ENCODE measurements around the gene TEX44. TPM values are rescaled to one million over a fixed set of nuclear protein-coding genes. Genes with fewer than 3 reads are reported as not detected.
A peak's percentile ranks its signal among the peaks of the same experiment; 100 is the strongest.

Gene TEX44
- total RNA-seq, 2 experiments from 2014 or later: not detected

DNA sequence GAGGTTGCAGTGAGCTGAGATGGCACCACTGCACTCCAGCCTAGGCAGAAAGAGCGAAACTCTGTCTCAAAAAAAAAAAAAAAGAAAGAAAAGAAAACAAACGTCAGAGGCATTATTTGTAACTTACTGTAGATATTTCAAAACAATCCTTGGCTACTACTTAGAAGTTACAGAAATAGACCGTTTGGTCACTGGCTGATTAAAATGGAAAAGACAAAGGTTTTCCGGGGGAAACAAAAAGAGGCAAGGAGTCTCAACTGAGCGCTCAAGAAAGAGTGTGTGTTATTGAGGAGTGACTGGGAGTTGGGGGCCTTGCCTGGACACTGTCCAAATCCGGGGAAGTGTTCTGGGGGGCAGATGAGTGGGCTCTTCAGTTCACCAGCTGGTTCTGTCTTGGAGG lies 47.6 kb downstream of the TEX44 start:
- no peaks in the 10 kb centered on the region for H3K36me3 Mint-ChIP-seq (ENCODE audit: low read depth)
- POLR2A ChIA-PET: no interaction called here
- H3K27ac Mint-ChIP-seq: no peak overlapping the region

DNA sequence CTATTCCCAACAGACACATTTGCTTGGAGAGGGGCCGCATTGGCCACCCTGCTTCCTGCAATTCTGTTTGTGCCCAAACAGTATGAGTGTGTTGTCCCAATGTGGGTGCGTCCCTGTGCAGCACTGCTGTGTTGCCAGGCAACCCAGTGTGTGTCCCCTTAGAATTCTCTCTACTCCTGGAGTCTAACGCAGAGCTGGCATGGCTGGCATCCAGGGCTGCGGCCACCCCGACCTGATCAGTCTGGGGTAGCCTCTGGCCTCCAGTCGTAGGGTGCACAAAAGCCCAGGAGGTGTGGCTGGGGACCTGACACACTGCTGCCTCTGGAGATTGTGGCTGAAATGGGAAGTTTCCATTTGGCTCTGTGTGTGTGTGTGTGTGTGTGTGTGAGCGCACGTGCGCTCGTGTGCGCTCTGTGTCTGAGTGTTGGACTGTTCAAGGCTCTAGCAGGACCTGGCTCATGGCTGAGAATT lies 48.0 kb downstream of the TEX44 start:
- intact Hi-C loops (cut with DNase I, micrococcal nuclease): no loop called here
- H3K4me1 Mint-ChIP-seq: peaks cover 13% of the 10 kb centered on the region
- no peaks in the 10 kb centered on the region for H3K36me3 Mint-ChIP-seq (ENCODE audit: low read depth)
- ATAC-seq (no peak), DNase-seq (no peak)
- ChIA-PET POLR2A (no interaction called here), CTCF (no interaction called here)
- H3K4me3 Mint-ChIP-seq: no peak overlapping the region
- H3K27me3 Mint-ChIP-seq: no peaks in the 10 kb centered on the region
- no peak overlapping the region for H3K27ac Mint-ChIP-seq
- no peaks in the 10 kb centered on the region for H3K9me3 Mint-ChIP-seq (ENCODE audit: low read depth)

More for the DNA sequence above, 47.6 kb downstream of the TEX44 start:
- CTCF ChIA-PET: no interaction called here
- DNase-seq (no peak), ATAC-seq (no peak)
- intact Hi-C loops (cut with DNase I, micrococcal nuclease): no loop called here
- Mint-ChIP-seq H3K4me1 (peaks cover 13% of the 10 kb centered on the region), H3K9me3 (ENCODE audit: low read depth) (no peaks in the 10 kb centered on the region), H3K27me3 (no peaks in the 10 kb centered on the region), H3K4me3 (no peak overlapping the region)

DNA sequence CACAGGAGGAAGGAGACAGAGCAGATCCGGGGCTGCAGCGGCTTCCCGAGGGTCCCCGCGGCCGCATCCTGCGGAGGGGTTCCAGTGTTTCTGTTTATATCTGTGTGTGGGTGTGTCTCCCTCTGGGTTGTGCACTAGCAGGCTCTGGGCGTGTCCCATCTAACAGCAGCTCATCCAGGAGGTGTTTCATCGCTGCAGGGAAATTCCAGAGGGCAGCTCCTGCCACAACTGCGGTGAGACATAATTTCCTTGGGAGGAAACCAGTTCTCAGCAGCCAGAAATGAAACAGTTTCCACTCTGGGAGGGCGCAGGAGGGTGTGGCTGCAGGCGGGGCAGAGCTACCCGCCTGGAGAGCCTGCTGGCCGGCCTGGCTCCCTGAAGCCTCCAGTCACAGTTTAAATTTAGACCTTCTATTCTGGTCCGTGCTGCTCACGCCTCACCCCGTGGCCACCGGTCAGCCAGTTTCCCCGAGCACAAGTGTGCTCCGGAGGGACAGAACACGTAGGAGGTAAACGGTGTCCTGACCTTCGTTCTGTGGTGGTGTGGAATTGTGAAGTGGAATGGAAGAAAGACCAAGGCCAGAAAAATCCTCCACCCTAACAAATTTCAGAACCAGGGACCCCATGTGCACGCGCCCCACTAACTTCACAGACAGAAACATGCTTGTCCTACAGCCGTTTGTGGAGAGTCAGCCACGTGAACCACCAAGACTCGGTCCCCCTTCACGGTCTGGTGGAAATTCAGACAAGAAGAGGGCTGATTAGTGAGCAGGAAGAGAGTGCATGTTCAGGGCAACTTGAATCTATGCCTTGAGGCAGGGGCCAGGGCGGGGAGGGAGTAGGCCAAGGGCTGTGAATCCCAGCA lies 50.2 kb downstream of the TEX44 start:
- H3K4me1 Mint-ChIP-seq: peaks cover 13% of the 10 kb centered on the region
- POLR2A ChIA-PET: interaction anchor here (0.5 to 1.4 kb wide), 8 partner anchors 28 to 189 kb away, joined by 3 to 6 read pairs (median 3); no protein-coding TSS in a partner anchor
- H3K27ac Mint-ChIP-seq: peak overlapping the region; percentile 88
- ATAC-seq (peak; percentile 93), DNase-seq (peak; percentile 85)
- no peaks in the 10 kb centered on the region for H3K27me3 Mint-ChIP-seq
- no peaks in the 10 kb centered on the region for H3K36me3 Mint-ChIP-seq (ENCODE audit: low read depth)
- H3K4me3 Mint-ChIP-seq: peak overlapping the region; percentile 65
- CTCF ChIA-PET: interaction anchor here (0.7 to 1.7 kb wide), 9 partner anchors 14 to 74 kb away, joined by 3 to 9 read pairs (median 4); no protein-coding TSS in a partner anchor
- no peaks in the 10 kb centered on the region for H3K9me3 Mint-ChIP-seq (ENCODE audit: low read depth)
- intact Hi-C loops (cut with DNase I, micrococcal nuclease): loop anchor here (1.0 to 2.0 kb wide), 3 partner anchors 19 to 30 kb away; no protein-coding TSS in a partner anchor

DNA sequence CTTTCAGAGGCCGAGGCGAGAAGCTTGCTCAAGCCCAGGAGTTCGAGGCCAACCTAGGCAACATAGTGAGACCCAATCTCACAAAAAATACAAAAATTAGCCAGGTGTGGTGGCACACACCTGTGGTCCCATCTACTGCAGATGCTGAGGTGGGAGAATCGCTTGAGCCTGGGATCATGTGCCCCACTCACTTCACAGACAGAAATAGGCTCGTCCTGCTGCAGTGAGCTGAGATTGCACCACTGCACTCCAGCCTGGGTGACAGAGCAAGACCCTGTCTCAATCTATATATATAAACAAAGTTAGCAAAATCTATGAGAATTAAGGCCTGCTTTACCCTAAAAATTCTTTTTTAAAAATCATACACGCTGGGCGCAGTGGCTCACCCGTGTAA lies 50.8 kb downstream of the TEX44 start:
- ChIA-PET CTCF (interaction anchor here (1.2 kb wide), 1 partner anchor 34 kb away, joined by 5 read pairs; no protein-coding TSS in a partner anchor), POLR2A (no interaction called here)
- Mint-ChIP-seq H3K36me3 (ENCODE audit: low read depth) (no peaks in the 10 kb centered on the region), H3K4me3 (no peak overlapping the region), H3K27me3 (no peaks in the 10 kb centered on the region), H3K27ac (no peak overlapping the region), H3K9me3 (ENCODE audit: low read depth) (no peaks in the 10 kb centered on the region), H3K4me1 (peaks cover 13% of the 10 kb centered on the region)
- intact Hi-C loops (cut with DNase I, micrococcal nuclease): loop anchor here in 1 of 2 experiments (2.0 kb wide), 1 partner anchor 31 kb away; no protein-coding TSS in a partner anchor
- ATAC-seq: no peak
- DNase-seq: no peak

Other genes starting within 250 kb of the TEX44 start
- not detected for gene B3GNT7, start 197.2 kb upstream of the TEX44 start, total RNA-seq
- 1,000 to 10,000 TPM; 1,311 to 1,332 TPM for gene NCL, start 128.4 kb upstream of the TEX44 start, total RNA-seq
- not detected for gene NMUR1, start 62.4 kb upstream of the TEX44 start, total RNA-seq
- gene PTMA, start 115.7 kb downstream of the TEX44 start, total RNA-seq: 1,000 to 10,000 TPM; 2,106 to 2,969 TPM
- gene PDE6D, start 188.4 kb downstream of the TEX44 start, total RNA-seq: 10 to 100 TPM; 28.0 to 31.1 TPM
- 10 to 100 TPM; 51.8 to 53.6 TPM for gene COPS7B, start 193.6 kb downstream of the TEX44 start, total RNA-seq